HPDE6-E6E7 (cell line): ENCODE results near the gene GPR162.
A peak's percentile ranks its signal among the peaks of the same experiment; 100 is the strongest.

Source experiments
- DNase-seq: peaks from one replicate; pipeline ENCODE4 v3.0.0; 2011; ENCODE audit warnings: missing footprints; ENCODE audit errors: extremely low spot score

Gene GPR162

DNA sequence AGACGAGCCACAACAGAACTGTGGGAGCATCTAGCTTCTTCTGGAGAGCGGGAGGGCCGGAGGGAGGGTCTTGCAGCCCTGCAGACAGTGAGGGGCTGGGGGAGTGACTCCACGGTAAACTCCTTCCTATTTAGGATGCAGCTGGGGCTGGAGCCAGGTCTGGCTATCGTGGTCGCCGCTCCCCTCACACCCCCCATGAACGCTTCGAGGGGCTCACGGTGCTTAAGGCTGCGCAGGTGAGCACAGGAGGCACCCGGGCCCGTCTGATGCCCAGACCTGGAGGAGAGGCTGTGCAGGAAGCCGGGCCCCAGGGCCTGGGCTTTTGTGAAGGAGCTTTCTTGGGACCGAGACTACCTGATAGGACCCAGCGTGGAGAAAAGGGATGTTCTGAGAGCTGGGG is 15.2 kb downstream of the GPR162 start:
- no peak for DNase-seq

DNA sequence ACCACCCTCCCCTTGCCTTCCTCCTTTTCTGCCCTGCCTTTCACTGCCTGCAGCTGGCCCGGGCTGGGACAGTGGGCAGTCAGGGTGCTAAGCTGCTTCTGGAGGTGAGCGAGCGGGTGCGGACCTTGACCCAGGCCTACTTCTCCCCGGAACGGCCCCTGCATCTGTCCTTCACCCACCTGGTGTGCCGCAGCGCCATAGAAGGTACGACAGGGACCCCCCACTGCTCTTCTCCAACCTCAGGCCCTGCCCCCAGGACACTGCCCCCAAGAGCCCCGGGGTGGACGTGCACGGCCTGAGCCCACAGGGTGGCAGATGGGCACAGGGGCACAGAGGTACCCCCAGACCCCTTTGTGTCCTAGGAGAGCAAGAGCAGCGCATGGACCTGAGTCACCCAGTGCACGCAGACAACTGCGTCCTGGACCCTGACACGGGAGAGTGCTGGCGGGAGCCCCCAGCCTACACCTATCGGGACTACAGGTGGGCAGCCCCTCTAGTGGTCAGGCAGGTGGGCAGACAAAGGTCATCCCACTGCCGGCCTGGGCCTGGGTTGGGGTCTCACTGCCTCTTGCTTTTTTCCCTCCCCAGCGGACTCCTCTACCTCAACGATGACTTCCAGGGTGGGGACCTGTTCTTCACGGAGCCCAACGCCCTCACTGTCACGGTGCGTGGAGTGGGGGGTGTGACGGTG is 15.9 kb downstream of the GPR162 start:
- DNase-seq, result no peak

DNA sequence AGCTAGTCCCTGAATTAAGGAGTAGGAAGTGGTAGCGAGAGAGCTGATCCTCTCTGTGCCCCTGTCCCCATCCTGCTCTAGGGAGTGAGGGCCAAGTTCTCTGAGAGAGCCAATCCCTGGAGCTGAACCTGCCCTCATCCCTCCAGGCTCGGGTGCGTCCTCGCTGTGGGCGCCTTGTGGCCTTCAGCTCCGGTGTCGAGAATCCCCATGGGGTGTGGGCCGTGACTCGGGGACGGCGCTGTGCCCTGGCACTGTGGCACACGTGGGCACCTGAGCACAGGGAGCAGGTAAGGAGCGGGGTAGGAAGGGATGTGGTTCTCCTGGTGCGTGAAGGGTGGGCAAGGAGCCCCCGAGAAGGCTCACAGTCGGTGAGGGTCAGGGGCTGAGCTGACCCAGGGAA is 17.2 kb downstream of the GPR162 start:
- no peak for DNase-seq

DNA sequence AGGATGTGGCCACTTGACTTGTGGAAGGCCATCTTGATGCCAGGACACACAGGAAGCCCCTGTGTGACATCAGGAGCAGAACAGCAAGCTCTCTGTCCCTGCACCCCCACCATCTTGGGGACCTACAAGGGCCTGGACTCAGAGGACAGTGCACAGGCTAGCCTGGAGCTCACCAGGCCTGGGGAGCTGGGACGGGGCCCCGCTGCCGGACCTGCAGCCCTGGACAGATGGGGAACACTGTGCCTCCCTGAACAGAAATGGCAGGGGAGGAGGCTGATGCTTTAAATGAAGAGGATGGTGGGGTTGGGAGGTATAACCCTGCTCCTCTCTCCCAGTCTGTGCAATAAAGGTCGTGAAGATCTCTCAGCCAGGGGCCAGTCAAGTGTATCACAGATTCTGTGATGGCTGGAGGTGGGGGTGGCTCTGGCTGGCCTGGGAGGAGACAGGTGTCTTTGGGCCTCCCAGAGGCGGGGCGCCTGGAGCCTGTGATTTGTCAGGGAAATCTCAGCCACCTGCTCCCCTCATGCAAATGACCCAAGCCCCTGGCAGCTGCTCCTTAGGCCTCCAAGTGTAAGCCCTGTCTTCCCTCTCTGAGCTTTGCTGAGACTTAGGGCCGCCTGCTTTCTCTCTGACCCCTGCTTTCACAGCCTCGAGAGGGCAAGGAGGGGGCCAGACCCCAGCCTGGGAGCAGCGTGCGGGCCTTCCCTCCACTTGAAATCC is 18.0 kb downstream of the GPR162 start:
- no peak for DNase-seq

DNA sequence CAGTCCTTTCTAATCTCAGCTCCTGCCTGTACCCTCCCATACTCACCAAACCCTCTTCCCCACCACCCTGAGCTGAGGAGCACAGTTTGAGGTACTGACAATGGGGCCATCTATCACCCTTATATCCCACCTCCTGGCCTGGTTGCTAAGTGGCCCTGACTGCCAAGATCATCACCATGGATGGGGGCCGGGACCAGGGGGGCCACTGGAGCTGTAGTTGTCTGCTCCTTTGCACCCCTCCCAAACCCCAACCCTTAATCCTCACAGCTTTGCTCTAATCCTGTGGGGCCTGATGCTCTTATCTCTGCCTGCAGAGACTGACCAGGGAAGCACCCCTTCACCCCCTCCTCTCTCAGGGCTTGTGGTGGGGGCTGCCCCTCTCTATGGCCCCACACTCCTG is 18.7 kb downstream of the GPR162 start:
- no peak for DNase-seq

DNA sequence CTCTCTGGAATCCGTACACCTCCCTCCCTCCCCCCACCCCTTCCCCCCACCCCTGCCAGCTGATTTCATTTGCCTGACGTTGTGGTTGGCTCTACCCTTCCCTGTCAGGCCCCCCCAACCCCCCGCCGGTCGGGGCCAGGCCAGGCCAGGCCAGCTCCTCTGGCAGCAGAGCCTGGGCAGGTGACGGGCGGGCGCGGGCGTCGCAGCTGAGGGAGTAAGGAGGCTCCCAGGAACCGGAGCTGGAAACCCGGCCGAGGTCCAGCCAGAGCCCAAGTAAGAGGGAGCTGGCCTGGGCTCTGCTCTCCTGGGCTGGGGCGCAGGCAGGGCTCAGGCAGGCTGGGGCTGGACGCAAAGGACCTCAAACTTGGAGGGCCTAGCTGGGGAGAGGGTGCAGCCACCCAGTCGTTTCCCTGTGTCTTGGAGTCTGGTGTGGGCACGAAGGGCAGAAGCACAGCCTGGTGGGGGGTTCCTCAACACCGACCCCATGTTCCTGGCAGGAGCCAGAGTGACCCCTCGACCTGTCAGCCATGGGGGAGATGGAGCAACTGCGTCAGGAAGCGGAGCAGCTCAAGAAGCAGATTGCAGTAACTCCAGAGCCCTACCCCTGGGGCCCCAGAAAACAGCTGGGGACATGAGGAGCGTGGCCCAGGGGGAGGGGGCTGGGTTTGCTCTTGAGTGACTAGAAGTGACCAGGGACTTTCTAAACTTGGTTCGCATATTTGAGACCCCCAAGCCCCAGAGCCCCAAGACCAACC is 19.3 kb downstream of the GPR162 start, which contains the start of gene GNB3:
Gene GNB3 (plus strand): TSS at position 165 of the 755 bp plus-strand sequence. CDS start 363 bp downstream, at position 528.
- DNase-seq, result no peak

DNA sequence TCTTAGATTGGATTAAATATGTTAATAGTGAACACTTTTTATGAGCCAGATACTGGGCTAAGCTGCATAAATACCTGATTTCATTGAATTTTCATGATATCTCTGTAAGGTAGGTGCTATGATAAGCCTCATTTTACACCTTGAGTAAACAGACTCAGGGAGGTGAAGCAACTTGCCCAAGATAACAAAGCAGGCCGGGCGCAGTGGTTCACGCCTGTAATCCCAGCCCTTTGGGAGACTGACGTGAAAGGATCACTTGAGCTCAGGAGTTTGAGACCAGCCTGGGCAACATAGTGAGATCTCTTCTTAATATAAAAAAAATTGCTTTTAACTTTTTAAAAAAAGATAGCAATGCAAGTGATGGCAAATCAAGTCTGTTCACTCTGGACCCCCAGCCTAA is 20.5 kb downstream of the GPR162 start:
- no peak for DNase-seq

DNA sequence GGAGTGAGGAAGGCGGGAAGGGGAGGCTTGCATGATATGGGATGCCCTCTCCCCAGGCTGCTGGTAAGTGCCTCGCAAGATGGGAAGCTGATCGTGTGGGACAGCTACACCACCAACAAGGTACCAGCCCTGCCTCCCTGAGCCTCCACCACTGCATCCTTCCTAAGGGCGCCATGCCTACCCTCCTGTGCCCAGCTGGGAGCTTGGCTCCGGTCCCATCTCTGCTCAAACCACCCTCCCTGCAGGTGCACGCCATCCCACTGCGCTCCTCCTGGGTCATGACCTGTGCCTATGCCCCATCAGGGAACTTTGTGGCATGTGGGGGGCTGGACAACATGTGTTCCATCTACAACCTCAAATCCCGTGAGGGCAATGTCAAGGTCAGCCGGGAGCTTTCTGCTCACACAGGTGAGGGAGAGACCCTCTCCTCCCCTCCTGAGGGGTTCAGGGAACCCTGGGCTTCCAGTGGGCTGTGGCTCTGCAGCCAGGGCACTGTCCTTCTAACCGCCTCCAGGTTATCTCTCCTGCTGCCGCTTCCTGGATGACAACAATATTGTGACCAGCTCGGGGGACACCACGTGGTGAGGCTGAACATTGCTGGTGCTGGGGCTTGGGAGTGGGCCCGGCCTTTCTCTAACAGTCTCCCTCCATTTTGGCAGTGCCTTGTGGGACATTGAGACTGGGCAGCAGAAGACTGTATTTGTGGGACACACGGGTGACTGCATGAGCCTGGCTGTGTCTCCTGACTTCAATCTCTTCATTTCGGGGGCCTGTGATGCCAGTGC is 21.7 kb downstream of the GPR162 start:
- no peak for DNase-seq

DNA sequence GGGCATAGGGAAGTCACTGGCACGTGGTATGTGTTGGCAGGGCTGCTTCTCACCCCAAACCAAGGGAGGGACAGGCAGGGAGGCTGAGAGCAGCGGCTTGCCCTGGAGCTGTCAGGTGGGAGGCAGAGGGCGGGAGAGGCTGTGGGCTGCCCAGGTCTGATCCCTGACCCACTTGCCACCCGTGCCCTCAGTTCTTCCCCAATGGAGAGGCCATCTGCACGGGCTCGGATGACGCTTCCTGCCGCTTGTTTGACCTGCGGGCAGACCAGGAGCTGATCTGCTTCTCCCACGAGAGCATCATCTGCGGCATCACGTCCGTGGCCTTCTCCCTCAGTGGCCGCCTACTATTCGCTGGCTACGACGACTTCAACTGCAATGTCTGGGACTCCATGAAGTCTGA is 23.8 kb downstream of the GPR162 start:
- no peak for DNase-seq

DNA sequence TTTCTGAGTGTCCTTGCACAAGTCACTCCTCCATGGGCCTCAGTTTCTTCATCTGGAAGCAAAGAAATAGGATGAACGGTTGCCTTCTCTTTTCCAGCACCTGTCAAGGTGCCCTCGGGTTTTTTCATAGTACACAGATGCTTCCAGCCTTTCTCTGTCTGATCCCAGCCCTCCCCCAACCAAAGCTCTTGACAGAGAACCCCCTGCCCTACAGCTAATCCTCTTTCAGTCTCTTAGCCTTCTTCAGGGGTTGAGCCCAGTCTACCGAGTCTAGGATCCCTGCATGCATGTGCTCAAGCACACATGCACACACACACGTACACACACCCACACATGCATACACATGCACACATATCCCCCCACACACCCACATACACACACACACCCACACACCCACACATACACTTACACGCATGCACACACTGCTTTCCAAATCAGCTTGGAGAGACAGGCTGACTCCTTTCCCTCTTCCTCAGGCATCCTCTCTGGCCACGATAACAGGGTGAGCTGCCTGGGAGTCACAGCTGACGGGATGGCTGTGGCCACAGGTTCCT is 24.8 kb downstream of the GPR162 start:
- no peak for DNase-seq

DNA sequence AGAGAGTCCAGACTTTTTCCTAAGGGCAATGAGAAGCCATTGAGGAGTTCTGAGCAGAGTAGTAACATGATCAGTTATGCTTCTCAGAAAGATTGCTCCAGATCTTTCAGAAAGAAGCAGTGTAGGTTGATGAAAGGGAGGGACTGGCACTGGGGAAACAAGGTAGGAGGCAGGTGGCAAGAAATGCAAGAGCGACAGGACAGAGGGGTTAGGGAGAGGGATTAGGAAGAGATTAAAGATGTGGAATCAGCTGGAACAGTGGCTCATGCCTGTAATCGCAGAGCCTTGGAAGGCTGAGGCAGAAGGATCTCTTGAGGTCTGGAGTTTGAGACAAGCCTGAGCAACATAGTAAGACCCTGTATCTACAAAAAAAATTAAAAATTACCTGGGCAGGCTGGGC is 26.1 kb downstream of the GPR162 start:
- DNase-seq, result no peak

DNA sequence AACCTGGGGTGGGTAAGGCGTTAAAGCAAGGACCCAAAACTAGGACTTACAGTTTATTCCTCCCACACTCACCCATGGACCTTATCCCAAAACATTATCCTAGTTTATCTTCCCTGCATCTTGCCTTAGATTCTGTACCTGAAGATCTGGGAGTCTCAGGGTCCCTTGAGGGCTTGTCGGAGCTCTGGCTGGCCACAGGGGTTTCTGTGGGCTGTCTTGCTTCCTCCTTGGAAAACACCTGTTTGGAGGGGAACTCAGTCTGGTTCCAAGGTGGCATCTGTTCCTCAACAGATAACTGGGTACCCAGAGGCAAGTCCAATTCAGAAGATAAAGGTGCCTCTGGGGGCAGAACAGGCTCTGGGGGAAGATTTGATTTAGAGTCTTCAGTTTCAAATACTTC is 27.8 kb downstream of the GPR162 start:
- no peak for DNase-seq

DNA sequence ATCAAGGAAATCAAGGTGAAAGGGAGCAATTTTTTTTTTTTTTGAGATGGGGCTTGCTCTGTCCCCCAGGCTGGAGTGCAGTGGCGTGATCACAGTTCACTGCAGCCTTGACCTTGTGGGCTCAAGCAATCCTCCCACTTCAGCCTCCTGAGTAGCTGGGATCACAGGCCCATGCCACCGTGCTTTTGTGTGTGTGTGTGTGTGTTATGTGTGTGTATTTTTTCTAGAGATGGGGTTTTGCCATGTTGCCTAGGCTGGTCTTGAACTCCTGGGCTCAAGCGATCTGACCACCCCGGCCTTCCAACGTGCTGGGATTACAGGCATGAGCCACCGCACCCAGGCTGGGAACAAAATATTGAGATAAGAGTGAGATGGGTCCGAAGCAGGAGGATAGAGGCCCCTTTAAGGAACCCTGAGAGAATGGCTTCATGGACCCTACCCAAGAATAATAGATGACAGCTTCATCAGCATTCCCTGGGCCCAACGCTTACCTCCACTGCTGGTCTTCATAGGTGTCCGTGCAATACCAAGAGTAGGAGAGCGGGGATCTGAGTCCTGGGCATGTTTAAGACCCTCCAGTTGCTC is 28.4 kb downstream of the GPR162 start:
- DNase-seq, result no peak

DNA sequence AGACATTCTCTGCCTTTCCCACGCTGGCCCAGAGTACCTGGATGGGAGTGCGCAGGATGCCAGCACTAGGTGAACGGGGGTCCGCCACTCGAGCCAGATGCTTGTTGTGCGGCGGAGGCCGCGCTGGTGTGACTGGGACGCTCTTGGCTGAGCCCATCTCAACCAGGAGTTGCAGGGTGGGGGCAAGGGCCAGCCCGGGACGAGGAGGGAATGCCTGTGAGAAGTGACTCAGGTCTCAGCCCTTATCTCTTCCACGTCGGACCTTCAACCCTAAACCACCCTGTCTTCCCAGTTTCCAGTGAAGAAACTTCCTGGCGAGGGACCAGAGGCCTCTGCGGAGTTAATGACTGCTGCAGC is 29.2 kb downstream of the GPR162 start:
- DNase-seq, result peak; percentile 14

DNA sequence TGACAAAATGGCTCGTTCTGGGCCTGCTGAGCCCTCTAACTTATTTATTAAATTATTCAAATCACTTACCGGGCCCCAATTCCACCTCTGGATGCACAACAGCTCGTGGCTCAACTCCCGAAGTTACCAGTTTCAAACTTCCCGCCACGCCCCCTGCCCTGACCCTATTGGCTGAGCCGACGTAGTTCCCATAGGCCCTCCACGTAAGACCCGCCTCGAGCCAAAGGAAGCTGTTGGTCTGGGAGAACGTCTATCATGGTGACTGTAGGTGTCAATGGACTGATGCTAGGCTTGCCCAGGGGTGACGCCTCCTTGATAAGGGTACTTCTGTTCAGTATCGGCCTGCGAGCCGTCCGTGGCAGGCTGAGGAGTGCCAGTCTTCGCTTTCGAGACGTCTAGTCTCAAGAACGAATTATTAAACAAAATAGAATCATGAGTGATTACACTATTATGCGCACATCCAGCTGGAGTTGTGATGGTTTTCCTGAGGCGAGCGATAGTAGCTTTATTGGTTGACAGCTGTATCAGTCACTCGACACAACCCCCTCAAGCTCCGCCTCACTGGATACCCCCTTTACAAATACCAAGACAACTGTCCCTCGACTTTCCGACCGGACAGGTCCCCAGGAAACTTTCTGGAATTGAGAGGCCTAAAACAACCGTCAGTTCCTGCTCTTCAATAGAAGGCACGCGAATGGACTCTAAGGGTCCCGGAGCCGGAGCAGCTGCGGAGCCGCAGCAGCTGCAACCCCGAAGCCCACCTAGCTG is 29.7 kb downstream of the GPR162 start, which contains the start of gene CDCA3:
Gene CDCA3 (minus strand): TSS at position 134 of the 768 bp plus-strand sequence. CDS start 334 bp downstream, outside the sequence.
- DNase-seq, result peak; percentile 100

DNA sequence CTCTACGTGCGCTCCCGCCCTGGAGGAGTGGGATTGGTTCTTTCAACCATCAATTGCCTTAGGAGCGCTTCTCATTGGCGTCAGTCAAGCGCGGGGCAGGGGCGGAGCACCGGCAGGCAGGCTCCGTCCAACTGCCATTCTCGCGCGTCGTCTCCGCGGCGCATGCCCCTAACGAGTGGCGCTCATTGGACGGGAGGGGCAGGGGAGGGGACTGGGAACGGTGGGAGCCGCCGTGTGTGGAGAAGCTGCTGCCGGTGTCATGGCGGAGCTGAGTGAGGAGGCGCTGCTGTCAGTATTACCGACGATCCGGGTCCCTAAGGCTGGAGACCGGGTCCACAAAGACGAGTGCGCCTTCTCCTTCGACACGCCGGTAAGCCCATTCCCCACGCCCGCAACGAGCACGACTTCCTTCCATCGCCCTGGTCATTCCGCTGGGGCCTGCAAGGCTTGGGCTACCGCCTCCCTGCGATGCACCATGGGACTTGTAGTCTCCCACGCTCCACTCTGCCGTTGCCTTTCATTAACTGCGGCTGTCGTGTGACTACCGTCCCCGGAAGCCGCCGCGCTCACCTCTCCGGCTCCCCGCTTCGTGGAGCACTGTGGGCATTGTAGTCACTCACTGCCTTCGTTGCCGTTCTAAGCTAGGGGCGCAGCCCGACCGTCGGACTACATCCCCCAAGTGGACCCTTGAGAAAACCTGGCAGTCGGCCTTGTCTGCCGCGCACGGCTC is 30.5 kb downstream of the GPR162 start, which contains the start of gene USP5:
Gene USP5 (plus strand): TSS at position 230 of the 730 bp plus-strand sequence. CDS start 30 bp downstream, at position 260.
- DNase-seq, result peak; percentile 96

DNA sequence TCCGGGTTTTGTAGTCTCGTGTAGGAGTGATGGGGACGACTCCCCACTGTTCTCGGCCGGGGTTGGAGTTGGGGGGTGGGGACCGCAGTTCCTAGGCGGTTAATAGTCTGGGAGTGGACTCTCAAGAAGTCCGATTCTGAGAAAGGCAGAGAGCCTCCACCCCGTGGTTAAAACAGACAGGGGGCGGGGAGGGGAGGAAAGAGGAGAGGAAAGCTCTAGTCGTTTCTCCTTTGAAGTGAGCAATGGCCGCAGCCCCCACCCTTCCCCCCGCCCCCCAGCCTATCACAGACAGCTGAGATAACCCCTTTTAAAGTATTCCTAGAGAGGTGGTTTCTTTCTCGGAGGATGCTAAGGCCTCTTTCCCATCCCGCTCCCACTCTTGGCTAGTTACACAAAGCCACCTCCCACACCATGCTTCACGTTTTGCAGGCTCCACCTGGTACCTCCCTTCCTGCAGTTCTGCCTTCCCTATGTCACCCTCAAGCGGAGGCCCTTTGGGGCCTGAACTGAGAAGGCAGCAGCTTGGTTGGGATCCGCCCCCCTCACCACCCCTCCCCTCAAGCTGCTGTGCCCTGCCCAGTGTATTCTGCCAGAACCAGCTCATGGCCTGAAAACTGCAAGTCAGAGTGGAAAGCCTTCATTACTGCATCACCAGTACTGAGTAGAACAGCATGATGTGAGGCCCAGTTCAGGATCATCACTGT is 31.2 kb downstream of the GPR162 start:
- peak; percentile 62 for DNase-seq

DNA sequence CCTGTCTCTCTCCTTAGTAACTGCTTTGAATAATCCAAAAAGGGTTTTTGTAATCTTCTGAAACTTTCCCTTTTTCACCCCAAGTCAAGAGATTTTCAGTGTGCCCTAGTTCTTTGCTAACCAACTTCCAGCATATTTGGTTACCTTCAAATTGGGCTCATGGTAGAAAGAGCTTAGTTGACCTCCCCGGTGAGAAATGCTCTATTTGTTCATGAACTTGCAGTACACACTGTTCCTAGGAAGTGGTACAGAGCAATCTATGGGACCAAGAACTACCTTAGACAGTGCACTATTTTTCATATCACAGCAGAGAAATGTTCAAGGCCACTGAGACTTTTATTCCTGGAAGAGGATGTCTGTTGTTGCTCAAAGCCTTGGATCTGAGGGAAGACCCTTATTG is 32.0 kb downstream of the GPR162 start:
- DNase-seq, result no peak

DNA sequence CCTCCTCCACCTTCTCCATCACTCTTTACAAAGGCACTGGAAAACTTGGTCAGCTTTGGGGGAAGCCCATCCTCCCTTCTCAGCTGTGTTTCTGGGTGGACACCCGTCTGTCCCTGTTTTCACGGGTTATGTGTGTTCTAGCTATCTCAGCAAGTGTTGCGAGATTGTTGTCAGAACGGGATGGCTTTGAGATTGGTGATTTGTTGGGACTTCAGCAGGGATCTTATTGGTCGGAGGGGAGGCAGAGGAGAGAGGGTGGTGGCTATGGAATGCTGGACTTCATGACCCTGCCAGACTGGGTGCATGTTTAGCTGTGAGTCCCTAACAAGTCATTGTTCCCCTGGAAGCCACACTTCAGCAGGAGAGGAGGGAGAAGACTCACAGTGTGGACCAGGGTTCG is 32.4 kb downstream of the GPR162 start:
- no peak for DNase-seq
